Activated gamma-delta T cell treated with Interleukin-2 at 50 U/mL for 16 hours (primary cell): Measurements from ENCODE around the gene MRPS12.
A peak's percentile ranks its signal among the peaks of the same experiment; 100 is the strongest.
"Not testable (repeated sequence)": the region's sequence is repeated elsewhere in the genome, so short reads cannot be mapped to it uniquely, and the experiment has no call there.

Experiments used
- DNase-seq: peaks from one replicate; pipeline ENCODE4 v3.0.0-alpha.2; 2020

The MRPS12 gene

DNA sequence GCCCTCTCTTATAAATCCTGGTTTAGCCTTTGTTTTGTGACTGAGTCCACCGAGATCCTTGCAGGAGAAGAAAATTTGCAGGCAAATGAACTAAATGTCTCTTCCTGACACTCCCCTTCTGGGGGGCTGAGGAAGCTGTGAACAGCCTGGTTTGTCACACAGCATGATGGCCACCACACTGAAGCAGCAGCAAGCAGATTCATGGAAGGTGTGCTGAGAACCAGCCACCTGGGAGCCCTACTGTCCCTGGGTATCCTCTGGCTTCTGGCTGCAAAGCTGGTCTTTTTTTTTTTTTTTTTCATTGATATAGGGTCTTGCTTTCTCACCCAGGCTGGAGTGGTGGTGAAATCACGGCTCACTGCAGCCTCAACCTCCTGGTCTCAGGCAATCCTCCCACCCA, 11.2 kb downstream of the MRPS12 start:
- DNase-seq: no peak

DNA sequence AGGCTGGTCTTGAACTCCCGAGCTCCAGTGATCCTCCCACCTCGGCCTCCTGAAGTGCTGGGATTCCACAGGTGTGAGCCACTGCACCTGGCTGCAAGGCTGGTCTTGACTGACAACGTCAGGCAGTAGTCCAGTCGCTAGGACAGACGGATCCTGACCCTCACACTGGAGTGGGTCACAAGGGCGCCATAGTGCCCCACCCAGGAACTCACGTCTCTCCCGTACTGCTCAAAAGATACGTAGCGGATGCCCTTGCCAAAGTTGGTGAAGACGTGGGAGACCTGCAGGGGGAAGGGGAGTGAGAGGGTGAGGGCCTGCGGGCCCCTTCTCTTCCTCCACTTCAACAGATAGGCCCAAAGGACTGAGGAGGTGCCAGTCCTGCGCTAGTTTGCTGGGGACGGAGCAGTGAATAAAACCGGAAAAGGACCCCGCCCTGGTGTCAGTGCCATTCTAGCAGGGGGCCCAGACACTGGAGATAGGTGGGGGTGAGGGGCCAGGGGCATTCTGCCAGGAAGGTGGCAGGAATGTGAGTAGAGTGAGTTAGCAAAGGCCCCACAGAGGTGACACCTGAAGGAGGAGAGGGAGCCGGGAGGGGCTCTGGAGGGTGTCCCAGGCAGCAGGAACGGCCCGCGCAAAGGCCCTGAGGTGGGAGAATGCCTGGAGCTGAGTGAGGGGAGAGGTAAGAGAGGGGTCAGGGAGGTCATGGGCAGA, 11.9 kb downstream of the MRPS12 start:
- no peak for DNase-seq

DNA sequence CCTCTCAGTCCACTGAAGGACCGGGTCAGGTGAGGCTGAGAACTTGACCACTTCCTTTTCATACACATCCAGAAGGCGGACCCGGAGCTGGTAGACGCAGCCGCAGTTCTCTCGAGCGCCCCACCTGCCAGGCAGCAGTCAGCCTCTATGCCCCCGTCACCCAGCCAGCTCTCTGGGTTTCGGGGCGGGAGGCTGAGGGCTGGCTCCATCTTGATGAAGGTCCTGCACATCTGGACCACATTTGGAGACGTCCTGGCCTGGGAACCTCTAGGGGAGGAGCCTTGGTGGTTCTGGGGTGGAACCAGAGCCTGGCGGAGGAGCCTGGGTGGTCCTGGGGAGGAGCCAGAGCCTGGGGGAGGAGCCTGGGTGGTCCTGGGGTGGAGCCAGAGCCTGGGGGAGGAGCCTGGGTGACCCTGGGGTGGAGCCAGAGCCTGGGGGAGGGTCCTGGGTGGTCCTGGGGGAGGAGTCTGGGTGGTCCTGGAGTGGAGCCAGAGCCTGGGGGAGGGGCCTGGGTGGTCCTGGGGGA, 14.3 kb downstream of the MRPS12 start:
- no peak for DNase-seq

DNA sequence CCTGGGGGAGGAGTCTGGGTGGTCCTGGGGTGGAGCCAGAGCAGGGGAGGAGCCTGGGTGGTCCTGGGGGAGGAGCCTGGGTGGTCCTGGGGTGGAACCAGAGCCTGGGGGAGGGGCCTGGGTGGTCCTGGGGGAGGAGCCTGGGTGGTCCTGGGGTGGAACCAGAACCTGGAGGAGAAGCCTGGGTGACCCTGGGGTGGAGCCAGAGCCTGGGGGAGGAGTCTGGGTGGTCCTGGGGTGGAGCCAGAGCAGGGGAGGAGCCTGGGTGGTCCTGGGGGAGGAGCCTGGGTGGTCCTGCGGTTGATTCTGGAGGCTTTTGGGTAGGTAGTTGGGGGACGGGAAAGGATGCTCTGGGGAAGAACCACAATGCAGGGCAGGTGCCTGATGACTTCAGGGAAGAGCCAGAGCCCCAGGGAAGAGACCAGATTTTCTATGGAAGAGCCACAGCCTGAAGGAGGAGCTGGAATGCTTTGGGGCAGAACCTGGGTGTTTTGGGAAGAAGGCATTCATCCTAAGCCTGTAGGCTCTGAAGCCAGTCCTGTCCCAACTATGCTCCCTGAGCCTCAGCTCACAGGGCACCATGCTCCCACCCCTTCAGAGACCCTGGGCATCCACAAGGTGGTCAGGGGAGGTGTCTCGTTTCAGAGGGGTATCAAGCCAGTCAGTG, 15.0 kb downstream of the MRPS12 start:
- no peak for DNase-seq

DNA sequence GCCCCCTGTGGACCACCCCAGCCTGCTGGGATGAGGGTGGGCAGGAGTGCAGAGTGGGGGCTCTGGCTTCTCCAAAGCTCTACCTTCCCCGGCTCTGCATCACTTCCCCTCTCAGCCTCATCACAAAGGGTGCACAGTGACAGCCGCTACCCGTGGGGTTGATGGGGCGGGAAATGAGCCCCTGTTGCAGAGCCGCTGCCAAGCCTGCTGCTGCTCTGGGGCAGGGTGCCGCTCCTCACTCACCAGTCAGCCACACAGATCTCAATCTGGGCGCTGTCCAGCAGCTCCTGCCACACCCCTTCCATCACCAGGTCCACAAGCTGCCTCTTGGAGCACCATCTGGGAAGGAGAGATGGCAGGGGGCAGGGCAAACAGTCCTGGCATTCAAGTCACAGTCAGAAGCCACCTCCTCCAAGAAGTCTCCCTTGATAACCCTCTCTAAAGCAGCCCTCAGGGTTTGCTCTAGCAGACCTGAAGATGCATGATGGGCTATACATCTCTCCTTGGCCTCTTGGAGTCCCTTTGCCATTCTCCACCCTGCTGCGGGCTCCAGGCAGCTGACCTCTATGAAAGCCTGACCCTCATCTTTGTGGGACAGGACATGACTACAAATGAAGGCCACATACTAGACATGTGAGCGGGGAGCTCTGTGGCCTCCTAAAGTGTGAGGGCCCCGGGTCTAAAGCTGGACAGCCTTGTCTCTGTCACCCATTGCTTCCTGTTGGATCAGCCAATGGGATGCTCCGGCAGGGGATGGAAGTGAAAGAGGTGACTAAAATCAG, 15.7 kb downstream of the MRPS12 start:
- no peak for DNase-seq

DNA sequence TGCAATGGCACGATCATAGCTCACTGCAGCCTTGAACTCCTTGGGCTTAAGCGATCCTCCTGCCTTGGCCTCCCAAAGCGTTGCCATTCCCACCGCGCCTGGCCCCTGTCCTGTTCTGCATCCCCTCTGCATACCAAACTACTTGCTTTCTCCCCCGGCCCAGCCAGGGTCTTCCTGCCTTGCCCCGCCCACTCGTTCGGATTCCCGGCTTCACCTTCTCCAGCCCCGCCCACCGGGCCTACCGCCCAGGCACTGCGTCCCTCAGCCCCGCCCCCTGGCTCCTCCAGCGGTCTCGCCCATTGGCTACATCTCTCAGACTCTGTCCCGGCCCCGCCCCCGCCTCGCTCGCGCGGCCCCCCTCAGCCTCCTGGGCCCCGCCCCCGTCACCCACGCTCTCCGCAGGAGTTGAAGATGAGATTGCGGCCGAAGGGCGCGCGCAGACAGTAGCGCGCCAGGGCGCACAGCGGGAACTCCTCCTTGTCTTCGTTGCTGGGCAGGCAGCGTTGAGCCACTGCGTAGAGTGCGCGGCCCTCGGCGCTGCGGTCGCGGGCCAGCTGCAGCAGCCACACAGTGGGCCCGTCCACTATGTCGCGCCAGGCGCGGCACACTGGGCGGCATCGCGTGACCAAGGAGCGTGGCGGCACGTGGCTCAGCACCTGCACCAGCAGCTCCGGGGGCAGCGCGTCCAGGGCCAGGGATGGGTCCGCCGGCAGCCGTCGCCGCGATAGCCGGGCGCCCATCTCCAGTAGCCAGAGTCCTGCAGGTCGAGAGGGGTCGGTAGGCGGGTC, 19.0 kb downstream of the MRPS12 start:
- DNase-seq: peak; percentile 68

DNA sequence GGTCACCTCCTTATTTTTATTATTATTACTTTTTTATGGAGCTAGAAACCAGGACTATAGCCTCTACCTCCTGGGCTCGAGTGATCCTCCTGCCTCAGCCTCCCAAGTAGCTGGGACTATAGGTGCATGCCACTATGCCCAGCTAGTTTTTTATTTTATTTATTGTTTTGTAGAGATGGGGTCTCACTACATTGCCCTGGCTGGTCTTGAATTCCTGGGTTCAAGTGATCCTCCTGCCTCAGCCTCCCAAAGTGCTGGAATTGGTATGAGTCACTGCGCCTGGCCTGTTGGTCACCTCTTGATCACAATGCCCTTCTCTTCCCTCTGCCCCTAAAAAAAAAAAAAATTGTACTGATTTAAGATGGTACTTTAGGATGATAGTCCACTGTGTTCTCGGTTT, 20.4 kb downstream of the MRPS12 start:
- no peak for DNase-seq

DNA sequence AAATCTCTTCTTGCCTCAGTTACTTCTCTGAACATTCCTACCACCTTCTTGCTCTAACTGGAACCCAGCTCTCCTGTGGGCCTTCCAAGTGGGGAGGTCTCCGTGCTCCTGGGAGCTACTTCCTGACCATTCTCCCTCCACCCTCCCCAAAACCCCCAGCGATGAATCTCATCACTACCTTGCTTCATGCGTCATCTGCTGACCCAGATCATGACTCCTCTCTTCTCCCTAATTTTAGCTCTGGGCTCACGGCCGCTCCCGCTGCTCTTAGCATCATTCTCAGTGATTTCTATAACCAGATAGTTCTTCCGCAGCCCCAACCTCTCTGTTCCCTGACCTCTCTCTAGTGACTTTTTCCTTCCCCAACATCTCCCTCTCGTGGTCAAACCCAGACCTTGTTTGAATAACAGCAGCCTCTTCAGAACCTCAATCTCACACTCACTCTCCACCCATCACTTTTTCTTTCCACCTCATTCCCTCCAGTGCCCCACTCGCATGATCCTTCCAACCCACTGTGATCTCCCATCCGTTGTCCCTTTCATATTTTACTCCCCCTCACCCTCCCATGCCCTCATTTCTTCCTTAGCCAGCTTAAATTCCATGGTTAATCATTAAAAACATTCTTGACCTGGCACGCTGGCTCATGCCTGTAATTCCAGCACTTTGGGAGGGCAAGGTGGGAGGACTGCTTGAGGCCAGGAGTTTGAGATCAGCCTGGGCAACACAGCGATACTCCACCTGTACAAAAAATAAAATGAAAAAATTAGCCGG, 21.8 kb downstream of the MRPS12 start:
- DNase-seq: no peak

DNA sequence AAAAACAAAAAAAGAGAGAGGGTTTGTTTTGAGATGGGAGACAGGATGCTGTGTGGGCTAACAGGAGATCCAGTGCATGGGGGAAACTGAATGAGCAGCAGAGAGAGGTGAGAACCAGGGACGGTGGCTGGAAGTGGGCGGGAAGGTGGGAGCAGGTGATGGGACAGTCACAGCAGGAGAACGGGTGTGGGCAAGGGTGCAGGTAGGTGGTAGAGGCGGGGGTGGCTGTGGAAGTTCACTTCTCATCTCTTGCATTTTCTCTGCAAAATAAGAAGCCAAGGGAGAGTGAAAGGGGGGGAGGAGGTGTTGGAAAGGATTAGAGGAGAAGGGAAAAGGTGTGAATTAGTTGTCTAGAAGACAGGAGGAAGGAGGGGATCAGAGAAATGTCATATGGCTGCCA, 22.9 kb downstream of the MRPS12 start:
- DNase-seq: no peak

DNA sequence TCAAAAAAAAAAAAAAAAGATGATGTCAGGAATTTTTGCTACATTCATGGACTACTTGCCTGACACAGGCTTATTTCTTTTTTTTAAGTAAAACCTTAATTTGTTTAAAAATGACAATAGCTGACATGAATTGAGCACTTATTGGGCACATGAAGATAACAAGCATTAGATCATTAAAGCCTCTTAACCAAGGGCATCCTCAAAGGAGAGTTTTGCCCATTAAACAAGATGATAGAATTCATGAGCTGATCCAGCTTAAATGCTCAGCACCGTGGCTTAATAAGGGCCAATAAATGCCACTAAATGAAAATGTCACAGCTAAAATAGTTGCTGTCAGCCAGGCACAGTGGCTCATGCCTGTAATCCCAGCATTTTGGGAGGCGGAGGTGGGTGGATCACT, 25.5 kb downstream of the MRPS12 start:
- DNase-seq: no peak

DNA sequence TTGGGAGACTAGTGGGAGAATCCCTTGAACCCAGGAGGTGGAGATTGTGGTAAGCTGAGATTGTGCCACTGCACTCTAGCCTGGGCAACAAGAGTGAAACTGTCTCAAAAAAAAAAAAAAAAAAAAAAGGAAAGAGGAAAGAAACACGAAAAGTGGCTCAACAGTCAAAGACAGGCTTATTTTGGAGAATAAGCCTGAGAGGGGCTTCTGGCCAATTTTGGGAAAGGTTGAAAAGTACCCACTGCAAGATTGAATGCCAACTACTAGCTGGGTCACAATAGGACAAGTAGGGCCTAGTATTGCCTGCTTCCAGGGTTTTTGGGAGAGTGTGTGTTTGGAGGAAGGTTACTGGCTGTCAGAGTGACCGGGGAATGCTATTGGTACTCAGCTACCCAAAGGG, 27.6 kb downstream of the MRPS12 start:
- DNase-seq: no peak

DNA sequence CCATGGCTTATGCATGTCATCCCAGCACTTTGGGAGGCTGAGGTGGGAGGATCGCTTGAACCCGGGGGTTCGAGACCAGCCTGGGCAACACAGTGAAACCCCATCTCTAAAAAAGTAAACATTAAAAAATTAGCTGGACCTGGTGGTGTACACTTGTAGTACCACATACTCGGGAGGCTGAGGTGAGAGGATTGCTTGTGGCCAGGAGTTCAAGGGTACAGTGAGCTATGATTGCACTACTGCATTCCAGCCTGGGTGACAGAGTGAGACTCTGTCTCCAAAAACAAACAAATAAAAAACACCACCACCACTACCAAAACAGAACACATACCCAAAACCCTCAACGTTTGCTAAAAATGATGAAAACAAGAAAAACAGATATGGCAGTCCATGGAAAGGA, 28.9 kb downstream of the MRPS12 start:
- DNase-seq: no peak

DNA sequence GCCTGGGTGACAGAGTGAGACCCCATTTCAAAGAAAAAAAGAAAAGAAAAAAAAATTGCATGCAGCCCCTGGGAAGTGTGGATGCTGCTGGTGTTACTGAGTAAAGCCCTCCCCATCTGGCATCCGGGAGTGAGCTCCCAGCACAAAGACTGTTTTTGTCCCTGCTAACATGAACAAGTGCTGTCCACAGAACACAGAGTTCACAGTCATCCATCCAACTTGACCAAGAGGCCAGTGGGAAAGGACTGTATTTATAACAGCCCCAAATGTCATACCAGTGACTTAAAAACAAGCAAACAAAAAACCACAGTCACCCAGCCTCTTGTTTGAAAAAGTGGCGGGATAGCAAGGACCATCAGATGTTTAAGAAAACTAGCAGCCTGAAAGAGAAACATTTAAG, 34.0 kb downstream of the MRPS12 start:
- DNase-seq: no peak

DNA sequence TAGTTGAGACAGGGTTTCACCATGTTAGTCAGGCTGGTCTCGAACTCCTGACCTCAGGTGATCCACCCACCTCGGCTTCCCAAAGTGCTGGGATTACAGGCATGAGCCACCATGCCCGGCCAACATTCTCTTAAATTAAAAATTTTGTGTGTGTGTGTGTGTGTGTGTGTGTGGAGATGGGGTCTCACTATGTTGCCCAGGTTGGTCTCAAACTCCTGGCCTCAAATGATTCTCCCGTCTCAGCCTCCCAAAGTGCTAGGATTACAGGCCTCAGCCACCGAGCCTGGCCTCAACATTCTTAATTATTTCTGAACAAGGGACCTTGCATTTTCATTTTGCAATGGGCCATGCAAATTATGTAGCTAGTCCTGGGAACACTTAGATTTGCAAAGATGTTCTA, 35.4 kb downstream of the MRPS12 start:
- DNase-seq: not testable (repeated sequence)

DNA sequence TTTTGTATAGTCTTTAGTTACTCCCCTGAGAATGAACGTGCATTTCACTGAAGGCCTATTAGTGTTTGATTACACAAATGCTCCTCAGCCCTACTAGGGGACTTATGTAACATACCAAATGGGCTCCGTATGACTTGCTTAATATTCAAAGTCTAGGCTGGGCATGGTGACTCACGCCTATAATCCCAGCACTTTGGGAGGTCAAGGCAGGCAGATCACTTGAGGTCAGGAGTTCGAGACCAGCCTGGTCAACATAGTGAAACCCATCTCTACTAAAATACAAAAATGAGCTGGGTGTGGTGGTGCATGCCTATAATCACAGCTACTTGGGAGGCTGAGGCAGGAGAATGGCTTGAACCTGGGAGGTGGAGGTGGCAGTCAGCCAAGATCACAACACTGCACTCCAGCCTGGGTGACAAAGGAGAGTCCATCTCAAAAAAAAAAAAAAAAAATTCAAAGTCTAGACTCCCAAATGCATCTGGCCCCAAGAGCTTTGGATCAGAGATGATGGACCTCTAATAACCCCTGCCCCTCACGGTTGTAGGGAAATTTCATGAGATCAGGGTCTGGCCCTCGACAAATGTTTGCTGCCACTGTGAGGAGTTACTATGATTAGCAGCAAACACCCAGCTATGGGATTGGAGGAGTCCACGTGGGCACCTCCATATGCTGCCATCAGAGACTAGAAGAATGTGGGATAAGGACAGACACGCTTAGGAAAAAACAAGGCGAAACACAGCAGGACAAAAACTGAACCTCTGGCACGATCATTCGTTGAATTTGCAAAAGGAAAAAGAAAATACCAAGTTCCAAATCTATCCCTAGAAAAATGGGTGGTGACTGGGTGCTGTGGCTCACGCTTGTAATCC, 40.2 kb downstream of the MRPS12 start:
- no peak for DNase-seq

DNA sequence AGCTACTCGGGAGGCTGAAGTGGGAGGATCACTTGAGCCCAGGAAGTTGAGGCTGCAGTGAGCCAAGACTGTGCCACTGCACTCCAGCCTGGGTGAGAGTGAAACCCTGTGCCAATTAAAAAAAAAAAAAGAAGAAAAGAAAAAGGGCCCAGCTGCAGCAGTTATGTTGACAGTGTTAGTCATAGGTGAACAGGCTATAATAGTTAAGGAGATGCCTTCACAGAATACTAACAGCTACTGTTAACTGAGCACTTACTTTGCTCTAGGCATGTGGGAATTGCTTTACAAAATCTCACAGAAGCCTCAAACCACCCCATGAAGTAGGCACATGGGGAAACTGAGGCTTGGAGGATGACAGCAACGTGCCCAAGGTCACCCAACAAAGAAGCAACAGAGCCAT, 40.9 kb downstream of the MRPS12 start:
- no peak for DNase-seq

DNA sequence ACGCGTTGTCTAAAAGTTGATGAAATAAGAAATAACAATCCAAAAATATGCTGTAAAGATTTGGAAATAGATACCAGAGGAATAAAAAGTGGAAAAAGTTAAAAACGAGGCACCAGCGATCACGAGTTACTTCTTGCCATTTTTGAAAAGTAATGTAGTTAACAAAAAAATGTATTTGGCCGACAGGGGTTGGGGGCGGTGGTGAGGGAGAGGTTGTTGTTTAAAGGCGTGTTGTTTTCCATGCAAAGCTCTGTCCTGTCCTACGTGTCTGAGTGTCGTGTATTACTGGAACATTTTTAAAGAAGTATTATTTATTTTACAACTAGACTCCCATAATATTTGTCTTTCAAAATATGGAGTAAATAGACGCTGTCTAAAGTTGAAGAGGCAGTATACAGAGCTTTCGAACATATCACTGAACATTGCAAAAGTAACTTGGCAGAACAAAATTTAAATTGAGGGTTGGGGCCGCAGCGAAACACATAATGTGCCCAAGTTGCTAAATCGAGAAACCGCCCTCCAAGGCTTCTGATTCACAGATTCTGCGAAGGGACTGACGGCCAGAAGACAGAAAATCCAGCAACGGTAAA, 44.0 kb downstream of the MRPS12 start:
- no peak for DNase-seq

DNA sequence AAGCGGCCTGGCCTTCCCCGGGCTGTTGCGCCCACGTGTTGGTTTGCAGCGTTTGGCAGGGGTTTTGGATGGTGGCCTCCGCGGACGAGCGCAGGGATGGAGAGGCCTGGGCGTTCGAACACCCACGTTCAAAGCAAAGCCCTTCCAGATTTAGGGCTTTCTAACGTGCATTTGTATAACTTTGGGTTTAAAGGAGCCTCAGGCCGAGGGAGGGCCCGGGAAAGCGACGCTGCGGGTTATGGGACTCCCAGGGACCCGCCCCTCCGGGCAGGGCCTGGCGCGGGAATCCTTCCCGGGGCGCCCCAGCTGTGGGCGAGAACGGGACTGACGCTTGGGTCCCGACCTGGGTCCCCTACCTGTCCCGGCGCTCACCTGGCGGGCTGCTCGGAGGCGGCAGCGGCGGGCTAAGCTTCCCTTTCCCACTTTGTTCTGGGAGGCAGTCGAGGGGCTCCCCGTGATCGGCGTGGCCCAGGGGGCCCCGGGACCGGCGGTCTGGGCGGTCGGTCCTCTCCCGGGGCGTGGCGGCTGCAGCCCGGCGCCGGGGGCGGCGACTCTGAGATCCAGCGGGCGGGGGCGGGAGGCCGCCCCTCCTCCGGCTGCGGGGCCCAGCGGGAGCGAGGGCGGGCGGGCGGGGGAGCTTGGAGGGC, 44.6 kb downstream of the MRPS12 start, which contains the start of gene FBXO17:
Gene FBXO17, minus strand, starts transcription at position 529 of the 647 bp plus-strand sequence. CDS start 25,423 bp downstream, outside the sequence.
- DNase-seq: no peak

DNA sequence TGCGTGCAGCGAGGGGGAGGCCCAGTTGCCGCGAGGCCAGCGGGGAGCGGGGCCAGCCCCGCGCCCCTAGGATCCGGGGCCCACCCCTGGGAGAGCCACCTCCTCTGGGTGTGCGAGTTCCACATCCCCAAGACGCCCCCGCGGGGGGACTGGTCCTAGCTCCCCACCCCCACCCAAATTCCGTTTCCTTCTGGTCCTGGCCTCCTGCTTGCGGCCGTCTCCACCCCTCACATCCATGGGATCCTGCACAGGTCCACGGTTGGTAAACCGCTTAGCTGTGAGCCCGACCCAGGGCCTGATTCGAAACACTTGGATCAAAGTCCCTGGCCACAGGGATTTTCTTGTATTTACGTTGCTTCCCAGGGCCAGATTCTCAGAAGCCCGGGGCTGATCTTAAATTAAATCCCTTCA, 45.1 kb downstream of the MRPS12 start:
- DNase-seq: no peak
